ENCODE measurements around the gene BICC1. TPM values are rescaled to one million over a fixed set of nuclear protein-coding genes. Genes with fewer than 3 reads are reported as not detected.

Gene BICC1
- total RNA-seq, 1 donor from 2014 or later: 0.41 TPM

DNA sequence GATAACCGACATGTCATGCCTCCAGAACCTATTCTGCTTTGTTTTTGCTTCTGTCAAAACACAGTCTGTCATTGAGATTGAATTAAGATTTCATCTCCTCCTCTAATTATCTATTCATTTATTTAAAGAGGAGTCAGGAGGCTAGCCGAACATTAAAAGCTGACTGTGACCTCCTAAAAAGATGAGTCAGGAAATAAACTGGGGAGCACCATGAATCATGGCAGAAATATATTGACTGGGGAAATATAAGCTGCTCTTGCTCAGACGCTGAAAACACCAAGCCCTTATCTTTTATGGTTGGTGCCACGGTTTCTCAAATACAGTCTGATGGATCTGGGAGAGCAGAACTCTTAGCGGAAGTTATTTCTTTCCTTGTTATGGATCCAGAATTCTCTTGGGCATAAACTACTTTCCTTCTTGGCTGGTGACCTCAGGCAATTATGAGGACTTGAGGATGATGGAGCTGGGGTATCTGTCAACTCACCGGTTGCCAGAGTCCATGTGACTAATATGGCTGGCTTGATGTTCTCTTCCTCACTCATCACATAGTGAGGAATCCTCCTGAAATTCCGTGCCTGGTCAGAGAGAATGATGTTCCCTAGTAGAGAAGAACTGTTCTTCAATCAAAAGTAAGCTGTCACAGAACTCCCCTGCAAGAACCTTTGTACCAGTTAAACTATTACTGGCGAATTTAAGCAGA lies 356.2 kb downstream of the BICC1 start:
- H2AFZ ChIP-seq (replicated peaks): no peak overlapping the region
- no peaks in the 10 kb centered on the region for H3F3A ChIP-seq (ENCODE audit: low read depth)
- no peak overlapping the region for H3K4me3 ChIP-seq
- no peak overlapping the region for H3K4me2 ChIP-seq
- Mint-ChIP-seq H3K27me3 (ENCODE audit: insufficient read depth, low read depth) (peaks cover 7% of the 10 kb centered on the region), H3K36me3 (no peaks in the 10 kb centered on the region), H3K9me3 (peaks cover 3% of the 10 kb centered on the region), H3K4me1 (no peaks in the 10 kb centered on the region), H3K27ac (no peak overlapping the region), H3K4me3 (no peak overlapping the region)
- no peak overlapping the region for H3K27ac ChIP-seq
- no peaks in the 10 kb centered on the region for H4K20me1 ChIP-seq (ENCODE audit: low read depth)
- H3K27me3 ChIP-seq: no peaks in the 10 kb centered on the region
- no peaks in the 10 kb centered on the region for H3K79me2 ChIP-seq (ENCODE audit: low read depth)
- DNase-seq (ENCODE audit: low spot score): no peak
- H3K9me3 ChIP-seq (ENCODE audit: low read depth): no peaks in the 10 kb centered on the region
- TF ChIP-seq CTCF (IDR thresholded peaks at IDR 0.05): no peak
- no peak for TF ChIP-seq EZH2phosphoT487 (IDR thresholded peaks at IDR 0.05)
- no peak for TF ChIP-seq EZH2 (IDR thresholded peaks at IDR 0.05)
- no peaks in the 10 kb centered on the region for H3K36me3 ChIP-seq
- no peaks in the 10 kb centered on the region for H3K4me1 ChIP-seq
- no peak overlapping the region for H3K9ac ChIP-seq

DNA sequence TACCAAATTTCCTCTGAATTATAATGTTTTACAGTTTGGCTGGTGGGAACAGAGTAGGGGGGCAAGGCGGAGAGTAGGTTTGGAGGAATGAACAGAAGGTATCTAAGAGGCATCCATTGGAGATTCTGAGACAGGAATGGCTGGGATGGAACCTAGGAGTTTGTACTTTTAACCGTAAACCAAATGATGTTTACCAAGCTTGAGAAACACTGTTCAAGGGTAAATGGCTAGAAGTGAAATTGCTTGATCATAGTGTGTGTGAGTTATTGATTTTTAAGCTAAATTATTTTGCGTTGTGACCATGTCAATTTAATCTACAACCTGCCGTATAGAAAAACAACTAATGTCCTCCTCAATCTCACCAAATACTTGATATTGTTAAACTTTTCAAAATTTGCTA lies 357.4 kb downstream of the BICC1 start:
- DNase-seq (ENCODE audit: low spot score): no peak

DNA sequence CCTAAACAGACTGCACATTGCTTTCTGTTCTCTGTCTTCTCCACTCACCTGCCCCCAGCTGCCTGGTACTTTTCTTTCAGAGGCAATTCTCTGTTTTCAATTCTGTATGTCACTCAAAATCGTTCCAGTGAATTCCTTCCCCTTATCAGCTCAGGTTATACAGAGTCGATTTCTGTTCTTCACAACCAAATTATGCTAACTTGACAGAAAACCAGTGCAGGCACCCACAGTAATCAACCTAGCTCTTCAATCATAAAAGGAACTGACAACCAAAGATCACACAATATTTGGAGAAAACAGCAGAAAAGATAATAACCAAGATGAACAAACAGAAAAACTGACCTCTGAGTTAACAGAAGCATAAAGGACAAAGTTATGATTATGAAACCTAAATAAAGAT lies 360.5 kb downstream of the BICC1 start:
- H3K36me3 ChIP-seq: no peaks in the 10 kb centered on the region
- Mint-ChIP-seq H3K4me3 (no peak overlapping the region), H3K4me1 (no peaks in the 10 kb centered on the region), H3K27ac (no peak overlapping the region), H3K9me3 (peaks cover 3% of the 10 kb centered on the region), H3K36me3 (no peaks in the 10 kb centered on the region), H3K27me3 (ENCODE audit: insufficient read depth, low read depth) (peaks cover 4% of the 10 kb centered on the region)
- H3K9ac ChIP-seq: no peak overlapping the region
- no peak overlapping the region for H3K4me2 ChIP-seq
- DNase-seq (ENCODE audit: low spot score): no peak
- TF ChIP-seq EZH2phosphoT487 (IDR thresholded peaks at IDR 0.05): no peak
- H3K27me3 ChIP-seq: no peaks in the 10 kb centered on the region
- no peak overlapping the region for H3K4me3 ChIP-seq
- H3K27ac ChIP-seq: no peak overlapping the region
- H3F3A ChIP-seq (ENCODE audit: low read depth): no peaks in the 10 kb centered on the region
- H3K79me2 ChIP-seq (ENCODE audit: low read depth): no peaks in the 10 kb centered on the region
- H3K4me1 ChIP-seq: no peaks in the 10 kb centered on the region
- H2AFZ ChIP-seq (replicated peaks): no peak overlapping the region
- H3K9me3 ChIP-seq (ENCODE audit: low read depth): no peaks in the 10 kb centered on the region
- no peaks in the 10 kb centered on the region for H4K20me1 ChIP-seq (ENCODE audit: low read depth)

More for the DNA sequence above, 357.4 kb downstream of the BICC1 start:
- H3K9ac ChIP-seq: no peak overlapping the region
- no peak overlapping the region for H3K4me2 ChIP-seq
- no peaks in the 10 kb centered on the region for H3F3A ChIP-seq (ENCODE audit: low read depth)
- H3K36me3 Mint-ChIP-seq: no peaks in the 10 kb centered on the region
- no peaks in the 10 kb centered on the region for H3K4me1 ChIP-seq
- H3K27me3 ChIP-seq: no peaks in the 10 kb centered on the region
- TF ChIP-seq EZH2phosphoT487 (IDR thresholded peaks at IDR 0.05) (no peak), EZH2 (IDR thresholded peaks at IDR 0.05) (no peak), CTCF (IDR thresholded peaks at IDR 0.05) (no peak)
- no peak overlapping the region for H3K27ac ChIP-seq
- H3K9me3 ChIP-seq (ENCODE audit: low read depth): no peaks in the 10 kb centered on the region
- peaks cover 7% of the 10 kb centered on the region for H3K27me3 Mint-ChIP-seq (ENCODE audit: insufficient read depth, low read depth)
- no peak overlapping the region for H3K4me3 ChIP-seq
- H3K36me3 ChIP-seq: no peaks in the 10 kb centered on the region
- no peak overlapping the region for H3K4me3 Mint-ChIP-seq
- H3K9me3 Mint-ChIP-seq: peaks cover 3% of the 10 kb centered on the region
- H4K20me1 ChIP-seq (ENCODE audit: low read depth): no peaks in the 10 kb centered on the region
- no peaks in the 10 kb centered on the region for H3K79me2 ChIP-seq (ENCODE audit: low read depth)
- no peaks in the 10 kb centered on the region for H3K4me1 Mint-ChIP-seq
- H2AFZ ChIP-seq (replicated peaks): no peak overlapping the region
- no peak overlapping the region for H3K27ac Mint-ChIP-seq

Other genes with a start within 250 kb of the BICC1 start
- gene IPMK, start 245.0 kb upstream of the BICC1 start, total RNA-seq (ENCODE audit: low replicate concordance): 8.6 and 14.3 TPM in 2 replicates
- gene CISD1, start 243.7 kb upstream of the BICC1 start, total RNA-seq (ENCODE audit: low replicate concordance): 16.3 and 27.6 TPM in 2 replicates
- gene UBE2D1, start 177.9 kb upstream of the BICC1 start, total RNA-seq (ENCODE audit: low replicate concordance): 38.3 and 56.6 TPM in 2 replicates
- 44.9 and 61.2 TPM in 2 replicates for gene TFAM, start 127.5 kb upstream of the BICC1 start, total RNA-seq (ENCODE audit: low replicate concordance)